Right ventricle myocardium inferior (tissue), 1 donor: Measurements from ENCODE around the gene CERS6. TPM values are rescaled to one million over a fixed set of nuclear protein-coding genes. Genes with fewer than 3 reads are reported as not detected.
A peak's percentile ranks its signal among the peaks of the same experiment; 100 is the strongest.
"Not testable (repeated sequence)": the region's sequence is repeated elsewhere in the genome, so short reads cannot be mapped to it uniquely, and the experiment has no call there.

Experiments used
- ATAC-seq: fragments of 200-7000 bp; cut with Tn5 transposase; one replicate; pipeline ENCODE4 v1.9.1; 2020; ENCODE audit warnings: mild to moderate bottlenecking, moderate library complexity
- DNase-seq: peaks from one replicate; pipeline ENCODE4 v3.0.0; 2021; ENCODE audit errors: missing footprints
- intact Hi-C: fragments of 100-400 bp; cut with DNase I; formaldehyde crosslinking; loops from one replicate; pipeline ENCODE4 v1.11.0; 2022
- total RNA-seq: library from RNA; stranded (reverse); fragmentation: NEBNext Ultra II Directional; extraction: Animal tissue kit (Norgen Biotek cat#: 25700); gene quantifications from one replicate; pipeline ENCODE4 v1.2.1, GENCODE V29; 2021
- donor health status: DM: no; HTN: yes; CAD: no; lungs with severe emphysema.

The CERS6 gene
- total RNA-seq, 1 donor from 2014 or later = 65.7 TPM

- DNase-seq (no peak), ATAC-seq (no peak)
- intact Hi-C loops = no loop called here
Measured at GRCh38 chr2:168780669-168781071, 324.6 kb downstream of the CERS6 start.

- intact Hi-C loops = no loop called here
- ATAC-seq (no peak), DNase-seq (no peak)
Measured at GRCh38 chr2:168781191-168781817, 325.2 kb downstream of the CERS6 start.

- ATAC-seq = no peak
- intact Hi-C loops = no loop called here
Measured at GRCh38 chr2:168782271-168782670, 326.2 kb downstream of the CERS6 start.

GRCh38 chr2:168784993-168785392 lies 328.9 kb downstream of the CERS6 start:
- no peak for ATAC-seq
- DNase-seq = no peak
- intact Hi-C loops = no loop called here

More at GRCh38 chr2:168782271-168782670, 326.2 kb downstream of the CERS6 start:
- DNase-seq = no peak

GRCh38 chr2:168787098-168787781 lies 331.2 kb downstream of the CERS6 start:
- intact Hi-C loops = no loop called here
- DNase-seq (no peak), ATAC-seq (no peak)

GRCh38 chr2:168787782-168788376 lies 331.8 kb downstream of the CERS6 start:
- ATAC-seq (no peak), DNase-seq (no peak)
- intact Hi-C loops = no loop called here

- DNase-seq = no peak
- intact Hi-C loops = no loop called here
- ATAC-seq = no peak
Measured at GRCh38 chr2:168789776-168790175, 333.7 kb downstream of the CERS6 start.

GRCh38 chr2:168790226-168790902 lies 334.3 kb downstream of the CERS6 start:
- no peak for ATAC-seq

GRCh38 chr2:168791140-168791539 lies 335.1 kb downstream of the CERS6 start:
- ATAC-seq, DNase-seq, intact Hi-C loops: not testable (repeated sequence)

More at GRCh38 chr2:168790226-168790902, 334.3 kb downstream of the CERS6 start:
- DNase-seq = no peak
- intact Hi-C loops = no loop called here

- intact Hi-C loops = no loop called here
- no peak for ATAC-seq
Measured at GRCh38 chr2:168793596-168793995, 337.5 kb downstream of the CERS6 start.

GRCh38 chr2:168794968-168795367 lies 338.9 kb downstream of the CERS6 start:
- ATAC-seq (no peak), DNase-seq (no peak)
- intact Hi-C loops = no loop called here

More at GRCh38 chr2:168793596-168793995, 337.5 kb downstream of the CERS6 start:
- DNase-seq = no peak

GRCh38 chr2:168796090-168796577 lies 340.1 kb downstream of the CERS6 start:
- DNase-seq (no peak), ATAC-seq (peak; percentile 3)
- intact Hi-C loops = no loop called here

GRCh38 chr2:168796583-168797285 lies 340.7 kb downstream of the CERS6 start:
- ATAC-seq (peak; percentile 70), DNase-seq (no peak)
- intact Hi-C loops = no loop called here

- no peak for ATAC-seq
- intact Hi-C loops = no loop called here
Measured at GRCh38 chr2:168797286-168797655, 341.2 kb downstream of the CERS6 start.

GRCh38 chr2:168798076-168798887 lies 342.2 kb downstream of the CERS6 start:
- DNase-seq (no peak), ATAC-seq (no peak)
- intact Hi-C loops = no loop called here

More at GRCh38 chr2:168797286-168797655, 341.2 kb downstream of the CERS6 start:
- no peak for DNase-seq

- DNase-seq (no peak), ATAC-seq (no peak)
- intact Hi-C loops = no loop called here
Measured at GRCh38 chr2:168798888-168799410, 342.9 kb downstream of the CERS6 start.

GRCh38 chr2:168801471-168801870 lies 345.4 kb downstream of the CERS6 start:
- intact Hi-C loops = no loop called here
- no peak for ATAC-seq
- DNase-seq = no peak
